Adipose tissue (tissue), 3 donors: ENCODE measurements around the gene WFIKKN2. TPM values are rescaled to one million over a fixed set of nuclear protein-coding genes. Genes with fewer than 3 reads are reported as not detected.
"Not testable (repeated sequence)": the region's sequence is repeated elsewhere in the genome, so short reads cannot be mapped to it uniquely, and the experiment has no call there.

Source experiments
- H3K27ac ChIP-seq: one replicate; pipeline ENCODE4 v1.5.1; 2013; ENCODE audit warnings: low read depth, low read length
- WGBS, 3 donors: extraction: QIAGEN DNeasy Blood & Tissue Kit; methylation state at CpG; one replicate each; pipeline ENCODE4 v1.1.7; 2013; 5-methylcytosine and 5-hydroxymethylcytosine counted together
- polyA plus RNA-seq, 3 donors: library from polyadenylated mRNA; stranded (reverse); fragments of 200-250 nt; gene quantifications; one replicate each; pipeline ENCODE4 v1.2.3, GENCODE V29; 2013
- donor health status: healthy with polysubstance abuse.
- donor health status: Bipolar disorder and iron deficiency.
- donor health status: healthy.

WFIKKN2 gene
- polyA plus RNA-seq, 3 donors, result 0.01 to 0.11 (median 0.09) TPM

DNA sequence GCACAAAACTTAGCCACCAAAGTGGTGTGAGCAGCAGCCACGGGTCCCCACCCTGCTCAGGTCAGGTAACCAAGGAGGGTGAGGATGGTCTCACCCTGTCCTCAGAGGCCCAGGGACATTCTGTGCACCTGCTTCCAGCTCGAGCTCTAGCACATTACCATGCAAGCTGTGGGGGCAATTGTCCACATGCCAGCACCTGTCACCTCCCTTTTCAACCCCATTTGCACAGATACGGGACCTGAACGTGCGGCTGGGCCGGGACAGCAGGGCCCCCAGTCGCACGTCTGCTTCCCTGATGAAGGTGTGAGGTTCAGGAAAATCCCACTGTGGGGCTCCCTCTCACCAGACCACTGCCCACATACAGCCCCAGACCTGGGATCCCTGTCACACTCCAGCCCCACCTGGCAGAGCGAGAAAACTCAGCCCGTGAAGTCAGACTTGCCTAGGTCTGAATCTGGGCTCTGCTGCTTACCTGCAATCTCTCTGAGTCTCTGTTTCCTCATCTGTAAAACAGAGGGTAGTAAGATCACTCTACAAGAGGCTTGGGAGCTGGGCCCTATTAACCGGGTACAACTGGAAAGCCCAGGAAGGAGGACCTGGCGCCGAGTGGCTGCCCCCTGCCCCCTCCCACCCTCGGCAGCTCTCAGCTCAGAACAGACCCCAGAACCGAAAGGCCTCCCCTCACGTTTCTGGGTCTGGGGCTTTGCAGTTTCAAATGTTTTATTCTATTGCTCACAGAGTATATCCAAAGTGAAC is 7.9 kb downstream of the WFIKKN2 start:
- H3K27ac ChIP-seq, result no peak overlapping the region
- 88 to 90% (median 89%) methylated on average over 16 of the region's 16 CpGs for WGBS, 3 donors

DNA sequence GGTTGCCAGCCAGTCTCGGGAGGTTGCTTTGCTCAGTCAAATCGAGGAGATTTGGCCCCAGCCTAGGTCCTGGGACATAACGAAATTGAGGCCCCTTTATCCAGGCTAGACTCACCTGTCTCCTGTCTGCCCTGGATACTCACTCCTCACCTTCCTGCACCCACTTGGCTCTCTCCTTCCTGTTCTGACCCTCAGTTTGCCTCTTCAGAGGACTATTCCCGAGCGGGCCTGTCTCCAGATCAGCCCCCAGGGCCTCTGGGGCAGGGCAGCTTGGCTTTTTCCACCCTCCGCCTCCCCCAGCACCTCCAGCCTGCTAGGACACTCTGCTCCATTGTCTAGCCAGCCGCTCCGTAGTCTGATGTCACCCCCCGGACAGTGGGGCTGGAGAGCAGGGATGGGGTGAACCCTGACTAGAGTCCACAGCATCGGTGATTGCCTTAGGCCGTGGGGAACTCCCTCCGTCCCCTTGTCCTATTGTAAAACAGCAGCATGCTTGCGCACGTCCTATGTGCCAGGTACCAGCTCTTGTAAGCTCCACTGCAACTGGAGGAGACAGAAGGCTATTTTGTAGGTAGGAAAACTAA is 8.8 kb downstream of the WFIKKN2 start:
- H3K27ac ChIP-seq, result no peak overlapping the region
- 85 to 91% (median 89%) methylated on average over 14 of the region's 14 CpGs for WGBS, 3 donors

DNA sequence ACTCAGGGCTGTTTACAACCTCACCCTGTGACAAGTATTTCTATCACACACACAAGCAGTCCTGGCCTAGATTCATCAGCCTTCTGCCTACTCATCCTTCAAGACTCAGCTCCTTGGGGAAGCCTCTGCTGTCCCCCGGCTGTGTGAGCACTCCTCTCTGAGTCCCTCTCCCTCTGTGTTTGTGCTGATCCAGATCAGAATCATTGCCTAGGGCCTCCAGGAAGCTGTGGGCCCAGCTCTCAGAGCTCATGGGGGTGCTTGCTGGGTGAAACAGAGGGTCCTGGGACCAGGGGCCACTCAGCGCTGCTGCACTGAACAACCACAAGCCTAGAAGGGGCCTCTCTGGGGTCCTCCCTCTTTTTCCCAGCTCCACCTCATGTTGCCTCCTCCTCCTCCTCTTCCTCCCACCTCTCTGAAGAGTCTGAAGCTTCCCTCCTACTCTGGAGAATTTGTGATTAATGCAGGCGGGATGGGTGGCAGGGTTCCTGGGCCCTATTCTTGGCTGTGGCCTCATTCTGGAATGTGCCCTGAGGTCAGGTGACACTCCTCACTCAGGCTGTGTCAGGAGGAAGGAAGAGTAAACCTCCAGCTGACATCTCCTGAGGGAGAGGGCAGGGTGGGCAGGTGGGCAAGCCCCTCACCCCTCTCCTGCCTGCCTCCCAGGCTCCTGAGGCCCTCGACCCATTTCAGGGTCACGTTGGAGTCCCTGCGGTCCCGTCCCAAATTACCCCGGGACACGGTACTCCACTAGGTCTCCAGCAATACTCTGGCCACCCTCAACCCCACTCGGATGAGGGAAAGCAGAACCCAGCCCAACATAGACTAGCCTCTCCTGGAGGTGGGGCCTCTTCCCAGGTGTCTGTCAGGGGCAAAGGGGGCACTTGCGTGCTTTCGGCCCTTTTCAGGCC is 10.1 kb downstream of the WFIKKN2 start:
- H3K27ac ChIP-seq, result no peak overlapping the region
- WGBS, 3 donors, result 84 to 87% (median 86%) methylated on average over 12 of the region's 12 CpGs

DNA sequence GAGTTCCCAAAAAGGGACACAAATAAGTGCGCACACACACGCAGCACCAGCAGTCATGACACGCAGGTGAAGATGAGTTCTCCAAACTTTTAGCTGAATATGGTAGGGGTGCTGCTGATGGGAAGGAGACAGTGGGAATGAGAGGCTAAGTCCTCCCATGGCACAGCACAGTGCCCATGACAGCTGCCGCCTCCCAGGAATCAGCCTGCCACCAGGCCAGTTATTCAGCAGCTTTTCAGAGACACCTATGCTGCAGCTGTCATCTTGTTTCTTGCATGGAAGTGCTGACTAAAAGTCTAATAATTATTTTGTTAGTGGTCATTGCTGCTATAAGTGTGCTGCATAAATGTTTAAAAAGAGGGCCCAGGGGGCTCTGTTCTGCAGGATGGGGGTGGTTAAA is 12.2 kb downstream of the WFIKKN2 start:
- H3K27ac ChIP-seq, result no peak overlapping the region
- WGBS, 3 donors, result 95 to 98% (median 96%) methylated on average over 4 of the region's 4 CpGs

DNA sequence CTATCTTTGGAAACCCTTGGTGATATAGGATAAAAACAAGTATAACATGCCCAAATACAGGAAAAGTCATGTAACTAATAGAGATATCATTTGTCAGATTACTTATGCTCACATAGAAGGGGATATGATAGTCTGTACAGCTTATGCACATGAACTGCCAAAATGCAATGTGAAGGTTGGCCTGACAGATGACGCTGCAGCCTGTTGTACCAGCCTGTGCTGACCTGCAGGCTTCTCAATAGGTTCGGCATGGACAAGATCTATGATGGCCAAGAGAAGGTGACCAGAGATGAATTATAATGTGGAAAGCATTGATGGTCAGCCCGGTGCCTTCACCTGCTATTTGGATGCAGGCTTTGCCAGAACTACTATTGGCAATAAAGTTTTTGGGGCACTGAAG is 12.7 kb downstream of the WFIKKN2 start:
- no peak overlapping the region for H3K27ac ChIP-seq
- WGBS, 3 donors, result 85 to 94% (median 93%) methylated on average over 3 of the region's 3 CpGs

DNA sequence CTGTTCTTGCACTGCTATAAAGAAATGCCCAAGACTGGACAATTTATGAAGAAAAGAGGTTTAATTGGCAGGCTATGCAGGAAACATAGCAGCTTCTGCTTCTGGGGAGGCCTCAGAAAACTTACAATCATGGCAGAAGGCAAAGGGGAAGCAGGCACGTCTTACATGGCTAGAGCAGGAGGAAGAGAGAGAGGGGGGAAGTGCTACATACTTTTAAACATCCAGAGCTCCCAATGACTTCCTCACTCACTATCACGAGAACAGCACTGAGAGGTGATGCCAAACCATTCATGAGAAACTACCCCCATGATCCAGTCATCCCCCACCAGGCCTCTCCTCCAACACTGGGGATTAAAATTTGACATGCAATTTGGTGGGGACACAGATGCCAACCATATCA is 13.3 kb downstream of the WFIKKN2 start:
- H3K27ac ChIP-seq, result no peak overlapping the region
- WGBS, 3 donors, result 35 to 79% (median 41%) methylated on average over 2 of the region's 2 CpGs

DNA sequence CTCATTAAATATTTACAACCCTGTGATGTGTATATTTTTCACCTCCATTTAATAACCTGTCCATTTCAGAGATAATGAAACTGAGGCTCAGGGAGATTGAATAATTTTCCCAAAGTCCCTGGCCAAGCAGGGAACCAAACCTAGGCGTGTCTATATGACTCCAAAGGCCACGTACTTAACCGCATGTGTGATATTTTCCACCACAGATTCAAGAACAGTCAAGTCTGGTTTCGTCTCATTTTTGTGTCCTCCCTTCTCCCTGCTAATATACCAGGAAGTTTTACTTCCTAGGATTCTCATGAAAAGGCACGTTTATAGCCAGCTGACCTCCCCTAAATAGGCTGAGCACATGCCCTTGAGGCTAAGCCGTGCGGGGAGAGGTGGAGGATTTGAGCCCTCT is 15.3 kb downstream of the WFIKKN2 start:
- no peak overlapping the region for H3K27ac ChIP-seq
- WGBS, 3 donors, result 83 to 89% (median 84%) methylated on average over 7 of the region's 7 CpGs

DNA sequence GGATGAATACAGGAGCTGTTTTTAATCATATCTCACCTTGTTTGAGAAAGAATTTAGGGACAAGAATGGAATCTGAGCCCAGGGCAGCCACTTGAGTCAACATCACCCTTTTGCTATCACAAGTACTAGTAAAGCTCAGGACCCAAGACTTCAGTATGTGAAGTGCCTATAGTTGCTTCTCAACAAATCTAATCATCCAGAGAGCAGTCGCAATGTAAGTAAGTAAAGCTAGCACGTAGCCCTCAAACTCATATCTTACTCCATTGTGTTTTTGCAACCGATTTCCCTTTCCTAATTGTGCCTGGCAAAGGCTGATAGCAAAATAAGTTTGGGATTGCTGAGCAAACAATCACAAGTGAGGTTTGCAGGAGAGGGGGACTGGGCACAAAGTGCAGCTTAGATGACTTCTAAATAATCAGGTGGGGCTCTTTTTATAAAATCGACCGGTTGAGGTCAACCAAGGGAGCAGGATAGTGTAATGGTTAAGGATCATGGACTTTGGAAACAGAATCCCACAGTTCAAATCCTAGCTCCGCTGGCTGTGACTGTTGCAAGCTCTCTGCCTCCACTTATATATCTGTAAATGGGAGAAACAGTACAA is 17.7 kb downstream of the WFIKKN2 start:
- 37 to 85% (median 77%) methylated on average over 6 of the region's 6 CpGs for WGBS, 3 donors

DNA sequence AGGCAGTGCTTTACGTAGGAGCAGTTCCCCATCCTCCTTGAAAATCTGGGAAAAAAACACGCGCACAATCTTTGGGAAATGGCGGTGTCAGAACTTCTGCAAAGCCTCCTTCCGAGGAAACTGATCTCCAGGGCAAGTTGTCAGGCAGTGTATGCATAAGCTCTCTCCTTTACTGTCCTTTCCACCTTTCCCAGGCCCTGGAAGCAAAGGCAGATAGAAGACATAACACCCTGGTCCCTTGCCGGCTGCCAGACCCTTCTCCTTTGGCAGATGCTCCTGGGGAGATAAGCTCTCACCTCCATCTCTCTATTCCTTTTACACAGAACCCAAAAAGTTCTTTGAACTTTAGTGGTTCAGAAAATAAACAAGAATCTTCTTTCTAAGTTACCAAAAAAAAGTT is 18.4 kb downstream of the WFIKKN2 start:
- WGBS, 3 donors, result 91 to 93% (median 93%) methylated on average over 6 of the region's 6 CpGs
- H3K27ac ChIP-seq, result no peak overlapping the region

More for the DNA sequence above, 17.7 kb downstream of the WFIKKN2 start:
- no peak overlapping the region for H3K27ac ChIP-seq

DNA sequence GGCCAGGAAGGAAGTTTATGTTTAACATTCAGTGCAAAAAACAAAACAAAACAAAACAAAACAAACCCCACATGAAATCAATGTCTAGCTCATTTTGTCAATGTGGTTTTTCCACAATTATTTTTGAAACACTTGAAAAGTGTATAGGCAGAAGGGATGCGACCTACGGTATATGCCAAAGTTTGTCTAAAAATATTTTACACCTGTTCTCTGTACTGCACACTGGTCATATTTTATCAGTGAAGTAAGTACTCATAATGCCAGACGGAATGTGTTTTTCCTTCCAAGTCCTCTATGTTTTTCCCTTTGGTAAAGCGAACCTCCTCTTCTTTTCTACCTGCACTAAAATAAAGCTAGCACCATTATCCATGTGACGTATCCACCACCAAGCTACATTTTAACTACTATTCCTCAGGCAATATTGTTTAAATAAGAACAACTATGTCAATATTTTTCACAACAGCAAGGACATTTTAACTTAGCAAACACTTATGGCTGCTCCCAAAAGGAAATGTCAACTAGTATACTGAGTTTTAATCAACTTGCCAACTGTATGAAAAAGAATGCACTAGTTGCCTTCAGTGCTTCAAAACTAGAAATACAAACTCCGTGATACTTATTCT is 20.4 kb downstream of the WFIKKN2 start:
- 25 to 88% (median 84%) methylated on average over 6 of the region's 6 CpGs for WGBS, 3 donors
- no peak overlapping the region for H3K27ac ChIP-seq

DNA sequence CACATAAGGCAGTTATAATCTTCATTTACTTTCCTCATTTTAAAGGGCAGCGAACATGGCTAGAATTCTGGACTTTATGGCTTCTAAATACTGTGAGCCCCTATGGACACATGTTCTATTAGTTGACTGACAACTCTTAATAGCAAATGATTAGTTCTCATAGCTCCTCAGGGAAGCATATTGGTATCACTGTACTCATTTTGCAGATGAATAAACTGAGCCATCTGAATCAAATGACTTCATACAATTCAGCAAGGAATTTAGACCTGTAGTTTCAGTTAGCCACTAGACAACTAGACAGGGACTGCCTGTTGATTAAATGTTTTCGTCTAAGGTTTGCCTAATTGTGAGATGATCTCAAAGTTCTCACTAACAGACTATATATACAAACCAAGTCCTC is 21.0 kb downstream of the WFIKKN2 start:
- no peak overlapping the region for H3K27ac ChIP-seq
- WGBS, 3 donors, result 60 to 98% (median 92%) methylated on average over 2 of the region's 2 CpGs

DNA sequence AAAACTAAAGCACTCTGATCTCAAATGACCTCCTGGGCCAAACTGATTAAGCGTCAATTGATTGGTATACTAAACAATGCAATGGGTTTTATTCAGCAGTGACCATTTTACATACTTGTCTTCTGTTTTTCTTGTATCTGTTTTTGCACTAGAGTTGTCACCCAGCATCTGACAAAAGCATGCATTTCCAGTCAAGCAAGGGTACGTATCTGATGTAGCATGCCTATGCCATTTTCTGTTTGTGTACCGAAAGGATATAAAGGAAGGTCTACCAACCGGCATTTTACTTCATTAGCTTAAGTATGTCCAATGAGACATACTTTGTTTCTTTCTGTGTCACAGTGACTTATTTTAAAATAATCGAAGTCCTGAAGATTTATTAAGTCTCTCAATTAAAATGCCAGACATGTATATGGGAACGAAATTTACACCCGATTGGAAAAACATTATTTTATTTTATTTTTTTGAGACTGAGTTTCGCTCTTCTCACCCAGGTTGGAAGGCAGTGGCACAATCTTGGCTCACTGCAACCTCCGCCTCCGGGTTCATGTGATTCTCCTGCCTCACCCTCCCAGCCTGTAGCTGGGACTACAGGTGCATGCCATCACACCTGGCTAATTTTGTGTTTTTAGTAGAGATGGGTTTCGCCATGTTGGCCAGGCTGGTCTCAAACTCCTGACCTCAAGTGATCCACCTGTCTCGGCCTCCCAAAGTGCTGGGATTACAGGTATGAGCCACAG is 23.3 kb downstream of the WFIKKN2 start:
- WGBS, 3 donors, result 85 to 96% (median 95%) methylated on average over 12 of the region's 12 CpGs
- no peak overlapping the region for H3K27ac ChIP-seq

DNA sequence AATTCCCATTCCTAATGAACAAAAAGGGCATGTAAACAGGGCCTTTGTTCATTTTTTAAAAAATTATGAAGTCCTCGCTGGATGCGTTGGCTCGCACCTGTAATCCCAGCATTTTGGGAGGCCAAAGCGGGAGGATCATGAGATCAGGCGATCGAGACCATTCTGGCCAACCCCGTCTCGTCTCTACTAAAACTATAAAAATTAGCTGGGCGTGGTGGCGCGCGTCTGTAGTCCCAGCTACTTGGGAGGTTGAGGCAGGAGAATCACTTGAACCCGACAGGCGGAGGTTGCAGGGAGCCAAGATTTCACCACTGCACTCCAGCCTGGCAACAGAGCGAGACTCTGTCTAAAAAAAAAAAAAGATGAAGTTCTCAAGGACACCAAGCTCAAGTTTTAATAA is 24.3 kb downstream of the WFIKKN2 start:
- WGBS, 3 donors, result 78 to 97% (median 96%) methylated on average over 15 of the region's 15 CpGs
- not testable (repeated sequence) for H3K27ac ChIP-seq

DNA sequence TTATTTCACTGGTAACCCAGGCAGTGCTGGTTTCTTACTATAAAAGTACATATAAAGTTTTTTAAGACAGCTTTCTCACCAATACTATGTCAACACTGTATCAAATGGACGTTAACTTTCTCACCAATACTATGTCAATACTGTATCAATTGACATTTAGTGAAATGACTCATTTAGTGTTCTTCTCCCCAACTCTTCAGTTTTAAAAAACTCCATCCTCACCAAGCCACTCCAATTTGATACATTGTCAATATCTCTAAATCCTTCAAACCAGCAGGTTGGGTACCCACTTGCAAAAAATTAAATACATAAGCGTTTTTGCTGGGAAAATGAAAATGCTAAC is 25.9 kb downstream of the WFIKKN2 start:
- WGBS, 3 donors, result 27 to 81% (median 65%) methylated on average over 2 of the region's 2 CpGs
- no peak overlapping the region for H3K27ac ChIP-seq

DNA sequence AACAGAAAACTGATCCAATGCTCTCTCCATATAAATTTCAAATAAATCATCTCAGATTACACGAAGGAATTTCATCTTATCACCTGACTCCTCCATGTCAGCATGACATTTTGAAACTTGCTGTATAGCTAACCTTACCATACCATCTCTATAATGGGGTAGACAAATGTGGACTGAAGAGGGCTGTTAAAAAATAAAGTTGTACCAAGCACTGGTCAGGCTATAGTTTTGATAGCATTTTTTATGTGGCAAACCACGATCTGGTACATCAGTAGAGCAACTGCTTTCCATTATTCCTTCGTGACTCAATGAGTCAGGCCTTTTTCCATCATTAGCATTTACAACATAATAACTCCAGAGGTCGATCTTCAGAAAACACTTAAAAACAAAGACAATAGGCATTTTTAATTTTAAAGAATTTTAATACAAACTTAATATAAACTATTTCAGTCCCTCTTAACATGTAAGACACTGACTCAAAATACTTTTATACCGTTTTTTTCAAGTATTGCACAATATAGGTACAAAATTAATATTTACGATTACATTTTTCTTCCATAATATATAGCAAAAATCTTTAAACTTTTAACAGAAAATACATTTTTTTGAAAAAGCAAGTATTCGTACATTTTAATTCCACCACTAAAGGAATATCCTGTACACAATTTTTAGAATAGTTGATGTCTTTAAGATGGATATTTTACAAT is 26.6 kb downstream of the WFIKKN2 start:
- H3K27ac ChIP-seq, result no peak overlapping the region
- WGBS, 3 donors, result 26 to 73% (median 67%) methylated on average over 7 of the region's 7 CpGs

DNA sequence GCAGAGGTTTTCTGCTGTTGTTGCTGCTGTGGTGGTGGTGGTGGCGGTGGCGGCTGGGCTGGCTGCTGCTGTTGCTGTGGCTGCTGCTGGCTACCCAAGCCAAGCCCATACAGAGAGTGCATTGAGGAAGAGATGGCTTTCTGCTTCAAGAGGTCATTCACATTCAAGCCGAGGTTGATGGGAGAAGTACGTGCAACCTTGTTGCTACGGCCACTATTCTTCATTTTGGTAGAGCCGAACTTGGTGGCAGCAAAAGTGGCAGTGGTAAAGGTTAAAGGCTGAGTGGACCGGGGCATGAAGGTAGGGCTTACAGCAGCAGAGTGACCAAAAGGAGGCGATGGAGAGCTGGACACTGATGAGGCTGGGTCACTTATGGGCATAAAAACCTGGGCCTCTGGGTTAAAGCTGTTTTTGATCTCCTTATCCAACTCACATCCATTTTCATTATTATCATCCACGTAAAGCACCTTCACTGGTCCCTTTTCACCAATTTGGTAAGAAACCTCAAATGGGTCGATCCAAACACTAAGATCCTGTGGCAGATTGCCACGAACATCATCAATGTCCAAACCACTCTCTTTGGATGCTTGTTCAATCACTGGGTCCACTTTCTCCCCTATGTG is 27.9 kb downstream of the WFIKKN2 start:
- no peak overlapping the region for H3K27ac ChIP-seq
- 30 to 77% (median 71%) methylated on average over 11 of the region's 11 CpGs for WGBS, 3 donors

DNA sequence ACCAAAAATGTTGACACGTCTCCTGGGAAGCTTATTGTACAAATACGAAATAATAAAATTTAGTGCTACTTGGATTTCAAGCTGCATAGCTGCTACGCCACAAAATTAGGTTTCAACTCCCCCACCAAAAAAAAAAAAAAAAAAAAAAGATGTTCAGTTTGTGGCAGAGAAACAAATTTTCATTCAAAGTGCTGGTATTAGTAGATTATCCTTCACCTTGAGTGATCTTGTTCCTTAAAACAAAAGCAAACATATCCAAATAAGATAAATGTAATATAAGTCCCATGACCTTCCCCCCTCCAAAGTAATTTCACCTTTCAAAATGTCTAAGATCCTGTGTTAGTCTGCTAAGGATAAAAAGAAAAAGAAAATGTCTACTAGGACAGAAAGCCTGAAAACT is 28.5 kb downstream of the WFIKKN2 start:
- WGBS, 3 donors, result 13 to 78% (median 60%) methylated on average over 3 of the region's 3 CpGs
- H3K27ac ChIP-seq, result no peak overlapping the region
